ENCODE data around the gene UNKL. TPM values are rescaled to one million over a fixed set of nuclear protein-coding genes. Genes with fewer than 3 reads are reported as not detected.

UNKL gene
- total RNA-seq, 1 experiment from 2014 or later, result 32.0 TPM

DNA sequence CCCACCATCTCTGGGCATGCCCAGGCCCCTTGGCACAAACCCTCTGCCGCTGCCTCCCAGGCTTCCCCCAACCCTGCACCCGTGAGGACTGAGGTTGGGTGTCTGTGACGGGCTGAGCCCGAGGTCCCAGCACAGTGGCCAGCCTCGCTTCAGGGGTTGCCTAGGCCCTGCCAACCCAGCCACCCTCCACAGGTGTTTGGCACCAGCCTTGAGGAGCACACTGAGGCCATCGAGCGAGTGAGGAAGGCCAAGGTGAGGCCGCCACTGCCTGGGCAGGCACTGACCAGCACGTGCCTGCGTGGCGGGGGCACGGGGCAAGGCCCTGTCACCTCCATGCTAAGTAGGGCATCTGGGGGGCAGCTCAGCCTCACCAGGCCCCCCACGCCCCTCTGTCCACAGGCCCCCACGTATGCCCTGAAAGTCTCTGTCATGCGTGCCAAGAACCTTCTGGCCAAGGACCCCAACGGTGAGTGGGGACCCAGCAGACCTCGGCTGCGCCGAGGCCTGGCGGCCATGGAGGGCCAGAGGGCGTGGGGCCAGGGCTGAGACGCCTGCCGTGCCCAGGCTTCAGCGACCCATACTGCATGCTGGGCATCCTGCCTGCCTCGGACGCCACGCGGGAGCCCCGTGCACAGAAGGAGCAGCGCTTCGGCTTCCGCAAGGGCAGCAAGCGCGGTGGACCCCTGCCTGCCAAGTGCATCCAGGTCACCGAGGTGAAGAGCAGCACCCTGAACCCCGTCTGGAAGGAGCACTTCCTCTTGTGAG is 73.6 kb downstream of the UNKL start:
- Histone ChIP-seq H3K27me3 (ENCODE audit: insufficient read depth, low read length) (no peaks in the 10 kb centered on the region), H3T11ph (ENCODE audit: low read length) (no peak overlapping the region), H4K91ac (ENCODE audit: insufficient read length, low read depth, low read length) (no peak overlapping the region), H3K23ac (ENCODE audit: insufficient read length, low read depth, low read length) (no peak overlapping the region), H3K14ac (ENCODE audit: insufficient read depth, low read length) (no peak overlapping the region), H3K23me2 (ENCODE audit: insufficient read length, low read depth, low read length, poor library complexity, severe bottlenecking) (no peaks in the 10 kb centered on the region), H2BK20ac (ENCODE audit: low read depth, low read length, poor library complexity, severe bottlenecking) (no peak overlapping the region), H3K56ac (ENCODE audit: insufficient read length, low read depth, low read length) (no peak overlapping the region), H3K79me2 (ENCODE audit: insufficient read depth, low read length) (no peaks in the 10 kb centered on the region), H3K4me1 (ENCODE audit: insufficient read depth, low read length) (no peaks in the 10 kb centered on the region), H2AFZ (ENCODE audit: low read length) (no peak overlapping the region), H3K9me3 (ENCODE audit: control insufficient read depth, low read depth, low read length) (no peaks in the 10 kb centered on the region), H2AK5ac (ENCODE audit: insufficient read length, low read length) (no peak overlapping the region), H3K9ac (ENCODE audit: extremely low read depth, insufficient read length, low read length) (no peak overlapping the region), H2BK15ac (ENCODE audit: low read depth, low read length) (no peak overlapping the region), H3K4me2 (ENCODE audit: insufficient read depth, insufficient read length, low read length) (no peak overlapping the region), H2BK120ac (ENCODE audit: low read depth, low read length, poor library complexity, severe bottlenecking) (no peak overlapping the region), H4K8ac (replicated peaks; ENCODE audit: insufficient read length, low read depth, low read length) (no peak overlapping the region), H2BK12ac (ENCODE audit: insufficient read length, low read depth, low read length) (no peak overlapping the region), H3K4ac (ENCODE audit: low read depth, low read length) (no peak overlapping the region), H2BK5ac (ENCODE audit: insufficient read length, low read length) (no peak overlapping the region), H3K79me1 (ENCODE audit: insufficient read depth, low read depth, low read length, poor library complexity, severe bottlenecking) (no peaks in the 10 kb centered on the region), H4K20me1 (ENCODE audit: control insufficient read depth, insufficient read depth, insufficient read length) (no peaks in the 10 kb centered on the region), H3K27ac (ENCODE audit: insufficient read length, low read depth, low read length) (no peak overlapping the region), H4K5ac (ENCODE audit: insufficient read length, low read depth, low read length) (no peak overlapping the region), H3K18ac (ENCODE audit: insufficient read length, low read depth, low read length) (no peak overlapping the region)
- no CpG with 5 or more reads among the region's 36 CpGs for WGBS (ENCODE audit: extremely low coverage, insufficient read length, low lambda C conversion rate)
- Mint-ChIP-seq H3K9me3 (no peaks in the 10 kb centered on the region), H3K4me1 (peaks cover 6 to 10% of the 10 kb centered on the region in 2 experiments), H3K36me3 (ENCODE audit: insufficient read depth in 1 of 3, low read depth in 3 of 3) (no peaks in the 10 kb centered on the region), H3K27me3 (ENCODE audit: low read depth) (peaks cover 32% of the 10 kb centered on the region), H3K4me3 (no peak overlapping the region), H3K27ac (no peak overlapping the region)
- DNase-seq, result no peak
- TF ChIP-seq, protein P1, sequence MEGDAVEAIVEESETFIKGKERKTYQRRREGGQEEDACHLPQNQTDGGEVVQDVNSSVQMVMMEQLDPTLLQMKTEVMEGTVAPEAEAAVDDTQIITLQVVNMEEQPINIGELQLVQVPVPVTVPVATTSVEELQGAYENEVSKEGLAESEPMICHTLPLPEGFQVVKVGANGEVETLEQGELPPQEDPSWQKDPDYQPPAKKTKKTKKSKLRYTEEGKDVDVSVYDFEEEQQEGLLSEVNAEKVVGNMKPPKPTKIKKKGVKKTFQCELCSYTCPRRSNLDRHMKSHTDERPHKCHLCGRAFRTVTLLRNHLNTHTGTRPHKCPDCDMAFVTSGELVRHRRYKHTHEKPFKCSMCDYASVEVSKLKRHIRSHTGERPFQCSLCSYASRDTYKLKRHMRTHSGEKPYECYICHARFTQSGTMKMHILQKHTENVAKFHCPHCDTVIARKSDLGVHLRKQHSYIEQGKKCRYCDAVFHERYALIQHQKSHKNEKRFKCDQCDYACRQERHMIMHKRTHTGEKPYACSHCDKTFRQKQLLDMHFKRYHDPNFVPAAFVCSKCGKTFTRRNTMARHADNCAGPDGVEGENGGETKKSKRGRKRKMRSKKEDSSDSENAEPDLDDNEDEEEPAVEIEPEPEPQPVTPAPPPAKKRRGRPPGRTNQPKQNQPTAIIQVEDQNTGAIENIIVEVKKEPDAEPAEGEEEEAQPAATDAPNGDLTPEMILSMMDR (conservative IDR thresholded peaks at IDR 0.05), result no peak
